ENCODE results near the gene PCSK4.
A peak's percentile ranks its signal among the peaks of the same experiment; 100 is the strongest.
"Not testable (repeated sequence)": the region's sequence is repeated elsewhere in the genome, so short reads cannot be mapped to it uniquely, and the experiment has no call there.

Gene PCSK4

DNA sequence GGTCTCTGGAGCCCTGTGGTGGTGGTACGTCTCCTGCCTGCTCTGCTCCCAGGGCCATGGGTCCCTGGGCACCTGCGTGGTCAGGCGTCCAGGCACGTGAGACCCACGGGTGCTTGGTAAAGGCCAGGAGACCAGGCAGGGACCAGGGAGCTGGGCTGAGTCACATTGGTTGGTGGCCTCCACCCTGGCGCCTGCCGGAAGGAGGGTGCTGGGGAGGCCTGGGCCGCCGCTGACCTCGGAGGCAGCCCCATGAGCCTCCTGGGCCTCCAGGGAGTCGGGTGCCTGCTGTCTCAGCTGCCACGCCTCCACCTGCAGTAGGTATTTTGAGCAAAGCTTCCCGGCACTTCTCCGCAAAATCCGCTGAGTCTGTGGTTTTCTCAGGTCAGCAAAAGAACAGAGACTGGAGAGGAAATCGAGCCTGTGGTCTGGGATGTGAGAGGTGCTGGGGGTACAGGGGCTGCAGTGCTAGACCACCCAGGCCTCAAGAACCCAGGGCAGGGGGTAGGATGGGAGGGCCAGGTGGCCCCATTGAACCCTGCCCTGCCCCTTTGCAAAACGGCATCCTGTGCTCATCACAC, 30.1 kb upstream of the PCSK4 start:
- no peak overlapping the region for H3K4me3 ChIP-seq (replicated peaks; ENCODE audit: low read depth, low read length)
- TF ChIP-seq, protein P1, sequence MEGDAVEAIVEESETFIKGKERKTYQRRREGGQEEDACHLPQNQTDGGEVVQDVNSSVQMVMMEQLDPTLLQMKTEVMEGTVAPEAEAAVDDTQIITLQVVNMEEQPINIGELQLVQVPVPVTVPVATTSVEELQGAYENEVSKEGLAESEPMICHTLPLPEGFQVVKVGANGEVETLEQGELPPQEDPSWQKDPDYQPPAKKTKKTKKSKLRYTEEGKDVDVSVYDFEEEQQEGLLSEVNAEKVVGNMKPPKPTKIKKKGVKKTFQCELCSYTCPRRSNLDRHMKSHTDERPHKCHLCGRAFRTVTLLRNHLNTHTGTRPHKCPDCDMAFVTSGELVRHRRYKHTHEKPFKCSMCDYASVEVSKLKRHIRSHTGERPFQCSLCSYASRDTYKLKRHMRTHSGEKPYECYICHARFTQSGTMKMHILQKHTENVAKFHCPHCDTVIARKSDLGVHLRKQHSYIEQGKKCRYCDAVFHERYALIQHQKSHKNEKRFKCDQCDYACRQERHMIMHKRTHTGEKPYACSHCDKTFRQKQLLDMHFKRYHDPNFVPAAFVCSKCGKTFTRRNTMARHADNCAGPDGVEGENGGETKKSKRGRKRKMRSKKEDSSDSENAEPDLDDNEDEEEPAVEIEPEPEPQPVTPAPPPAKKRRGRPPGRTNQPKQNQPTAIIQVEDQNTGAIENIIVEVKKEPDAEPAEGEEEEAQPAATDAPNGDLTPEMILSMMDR (IDR thresholded peaks at IDR 0.05; ENCODE audit: low read length, missing control alignments), result no peak
- DNase-seq (ENCODE audit: low read depth), result no peak

DNA sequence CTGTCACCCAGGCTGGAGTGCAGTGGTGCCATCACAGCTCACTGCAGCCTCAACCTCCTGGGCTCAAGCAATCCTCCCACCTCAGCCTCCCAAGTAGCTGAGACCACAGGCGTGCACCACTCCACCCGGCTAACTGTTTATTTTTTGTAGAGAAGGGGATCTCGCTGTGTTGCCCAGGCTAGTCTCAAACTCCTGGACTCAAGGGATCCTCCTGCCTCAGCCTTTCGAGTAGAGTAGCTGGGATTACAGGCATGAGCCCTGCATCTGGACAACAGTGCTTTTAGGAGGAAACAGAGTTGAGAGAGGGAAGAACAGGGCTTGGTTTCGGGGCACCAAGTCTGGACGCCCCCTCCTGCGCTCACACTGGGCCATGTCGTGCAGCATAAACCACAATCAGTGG, 29.7 kb upstream of the PCSK4 start:
- DNase-seq (ENCODE audit: low read depth); H3K4me3 ChIP-seq (replicated peaks; ENCODE audit: low read depth, low read length): not testable (repeated sequence)

DNA sequence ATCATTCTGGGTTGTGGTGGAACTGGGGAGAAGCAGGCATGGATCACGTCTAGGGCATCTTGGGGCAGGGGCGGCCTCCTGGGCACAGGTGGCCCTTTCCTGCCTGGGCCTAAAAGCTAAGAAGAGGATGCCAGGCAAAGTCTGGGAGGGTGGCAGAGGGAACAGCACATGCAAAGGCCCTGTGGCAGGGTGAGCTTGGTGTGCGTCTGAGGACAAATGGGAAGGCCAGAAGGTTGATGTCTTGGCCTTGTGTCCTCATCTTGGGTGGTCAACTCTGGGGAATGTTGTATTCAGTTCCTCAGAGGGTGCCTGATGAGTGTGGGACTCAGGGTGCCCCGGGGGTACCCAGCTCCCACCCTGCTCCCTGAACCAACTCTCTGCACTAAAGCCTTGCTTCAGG, 28.3 kb upstream of the PCSK4 start:
- TF ChIP-seq, protein P1 (IDR thresholded peaks at IDR 0.05; ENCODE audit: low read length, missing control alignments), result no peak
- no peak overlapping the region for H3K4me3 ChIP-seq (replicated peaks; ENCODE audit: low read depth, low read length)

DNA sequence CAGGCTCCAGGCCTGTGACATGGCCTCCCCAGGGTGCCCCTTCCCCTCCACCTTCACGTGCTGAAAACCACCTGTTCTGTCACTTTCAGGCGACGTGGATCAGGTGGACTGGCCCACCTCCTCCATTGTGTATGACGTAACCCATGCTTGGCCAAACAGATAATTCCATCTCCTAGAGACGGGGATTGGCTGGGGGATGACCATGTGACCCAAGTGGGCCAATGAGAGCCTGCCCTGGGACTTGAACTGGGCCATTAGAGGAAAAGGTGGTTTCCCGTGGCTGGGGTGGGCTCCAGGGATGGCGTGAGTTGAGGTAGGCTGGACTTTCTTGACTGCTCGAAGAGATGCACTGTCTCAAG, 26.2 kb upstream of the PCSK4 start:
- DNase-seq (ENCODE audit: low read depth), result no peak
- H3K4me3 ChIP-seq (replicated peaks; ENCODE audit: low read depth, low read length), result no peak overlapping the region
- TF ChIP-seq, protein P1 (IDR thresholded peaks at IDR 0.05; ENCODE audit: low read length, missing control alignments), result no peak

More for the DNA sequence above, 28.3 kb upstream of the PCSK4 start:
- no peak for DNase-seq (ENCODE audit: low read depth)

DNA sequence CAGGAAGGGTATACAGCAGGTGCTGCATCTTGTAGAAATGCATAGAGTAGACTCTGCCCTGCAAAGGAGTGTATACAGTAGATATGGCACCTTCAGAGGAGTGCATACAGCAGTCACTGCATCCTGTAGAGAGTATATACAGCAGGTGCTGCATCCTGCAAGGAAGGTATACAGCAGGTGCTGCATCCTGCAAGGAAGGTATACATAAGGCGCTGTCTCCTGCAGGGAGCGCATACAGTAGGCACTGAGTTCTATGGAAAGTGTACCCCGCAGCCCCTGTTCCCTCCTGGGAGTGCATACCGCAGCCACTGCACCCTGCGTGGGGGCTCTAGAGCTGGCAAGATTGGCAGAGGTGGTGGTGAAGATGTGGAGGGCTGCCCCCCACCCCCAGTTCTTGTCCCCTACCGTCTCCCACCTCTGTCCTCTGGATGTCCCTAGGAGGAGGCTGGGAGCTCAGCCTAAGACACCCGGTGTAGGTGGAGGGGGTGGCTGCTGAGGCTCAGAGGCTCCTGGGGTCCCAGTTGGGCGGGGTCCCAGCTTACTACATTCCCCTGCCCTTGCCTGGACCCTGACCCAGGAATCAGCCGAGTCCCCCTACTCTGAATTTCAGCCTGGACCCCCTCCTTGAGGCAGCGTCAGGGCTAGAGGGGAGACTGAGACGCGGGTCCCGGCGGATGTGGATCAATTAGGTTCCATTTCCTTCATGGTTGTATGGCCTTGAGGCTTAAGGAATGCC, 25.0 kb upstream of the PCSK4 start:
- no peak for DNase-seq (ENCODE audit: low read depth)
- TF ChIP-seq, protein P1 (IDR thresholded peaks at IDR 0.05; ENCODE audit: low read length, missing control alignments), result no peak
- no peak overlapping the region for H3K4me3 ChIP-seq (replicated peaks; ENCODE audit: low read depth, low read length)

DNA sequence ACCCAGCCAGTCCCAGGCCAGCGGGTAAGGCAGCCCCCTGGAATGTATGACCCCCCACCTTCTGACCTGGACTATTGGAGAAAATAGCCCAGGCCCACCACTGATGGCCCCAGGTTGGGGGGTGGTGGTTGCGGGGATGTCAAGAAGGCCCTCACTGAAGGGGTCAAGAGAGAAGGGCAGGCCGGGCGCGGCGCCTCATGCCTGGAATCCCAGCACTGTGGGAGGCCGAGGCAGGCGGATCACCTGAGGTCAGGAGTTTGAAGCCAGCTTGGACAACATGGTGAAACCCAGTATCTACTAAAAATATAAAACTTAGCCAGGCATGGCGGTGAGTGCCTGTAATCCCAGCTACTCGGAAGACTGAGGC, 24.1 kb upstream of the PCSK4 start:
- TF ChIP-seq, protein P1 (IDR thresholded peaks at IDR 0.05; ENCODE audit: low read length, missing control alignments), result no peak

DNA sequence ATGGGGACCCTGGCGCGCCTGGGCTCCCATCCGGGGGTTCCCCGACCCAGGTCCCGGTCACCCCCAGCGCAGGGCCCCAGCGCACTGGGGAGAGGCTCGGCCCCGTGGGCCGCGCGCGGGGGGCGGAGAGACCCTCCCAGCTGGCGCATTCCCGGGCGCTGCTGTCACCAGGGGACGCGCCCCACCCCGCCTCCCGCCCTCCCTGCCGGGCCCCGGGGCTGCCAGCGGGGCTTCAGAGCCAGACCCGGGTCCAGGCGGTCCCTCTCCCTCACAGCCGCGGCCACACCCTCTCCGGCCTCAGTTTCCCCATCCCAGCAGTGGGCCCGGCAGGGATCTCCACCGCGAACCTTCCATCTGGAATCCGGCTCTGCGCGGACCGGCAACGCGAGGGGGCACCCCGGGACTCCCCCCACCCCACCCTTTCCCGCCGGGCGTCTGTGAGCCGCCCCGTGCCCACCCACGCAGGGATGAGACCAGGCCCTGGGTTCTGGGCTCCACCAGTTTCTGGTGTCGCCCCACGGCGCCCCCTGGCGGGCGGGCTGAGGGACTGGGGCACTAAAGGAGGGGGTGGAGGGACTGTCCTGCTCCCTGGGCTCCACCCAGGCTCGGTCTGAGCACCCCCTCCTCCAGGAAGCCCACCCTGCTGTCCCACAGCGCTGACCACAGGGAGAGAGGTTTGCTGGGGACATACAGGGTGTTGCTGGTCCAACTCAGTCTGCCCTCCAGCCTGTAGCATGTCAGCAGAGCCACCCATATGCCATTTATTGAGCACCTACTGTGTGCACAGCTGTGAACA, 23.5 kb upstream of the PCSK4 start:
- peak overlapping the region; percentile 58 for H3K4me3 ChIP-seq (replicated peaks; ENCODE audit: low read depth, low read length)
- TF ChIP-seq, protein P1 (IDR thresholded peaks at IDR 0.05; ENCODE audit: low read length, missing control alignments), result peak; percentile 58
- DNase-seq (ENCODE audit: low read depth), result peak; percentile 64

More for the DNA sequence above, 24.1 kb upstream of the PCSK4 start:
- no peak for DNase-seq (ENCODE audit: low read depth)
- H3K4me3 ChIP-seq (replicated peaks; ENCODE audit: low read depth, low read length), result no peak overlapping the region

Data from fibroblast of pulmonary artery (primary cell).